ENCODE results near the gene HTR3D. TPM values are rescaled to one million over a fixed set of nuclear protein-coding genes. Genes with fewer than 3 reads are reported as not detected.
A peak's percentile ranks its signal among the peaks of the same experiment; 100 is the strongest.

The HTR3D gene
- total and polyA plus RNA-seq, 2 of the 13 experiments (the other 11 are each of a cell fraction or from before 2014, with no cell fraction given), result not detected

DNA sequence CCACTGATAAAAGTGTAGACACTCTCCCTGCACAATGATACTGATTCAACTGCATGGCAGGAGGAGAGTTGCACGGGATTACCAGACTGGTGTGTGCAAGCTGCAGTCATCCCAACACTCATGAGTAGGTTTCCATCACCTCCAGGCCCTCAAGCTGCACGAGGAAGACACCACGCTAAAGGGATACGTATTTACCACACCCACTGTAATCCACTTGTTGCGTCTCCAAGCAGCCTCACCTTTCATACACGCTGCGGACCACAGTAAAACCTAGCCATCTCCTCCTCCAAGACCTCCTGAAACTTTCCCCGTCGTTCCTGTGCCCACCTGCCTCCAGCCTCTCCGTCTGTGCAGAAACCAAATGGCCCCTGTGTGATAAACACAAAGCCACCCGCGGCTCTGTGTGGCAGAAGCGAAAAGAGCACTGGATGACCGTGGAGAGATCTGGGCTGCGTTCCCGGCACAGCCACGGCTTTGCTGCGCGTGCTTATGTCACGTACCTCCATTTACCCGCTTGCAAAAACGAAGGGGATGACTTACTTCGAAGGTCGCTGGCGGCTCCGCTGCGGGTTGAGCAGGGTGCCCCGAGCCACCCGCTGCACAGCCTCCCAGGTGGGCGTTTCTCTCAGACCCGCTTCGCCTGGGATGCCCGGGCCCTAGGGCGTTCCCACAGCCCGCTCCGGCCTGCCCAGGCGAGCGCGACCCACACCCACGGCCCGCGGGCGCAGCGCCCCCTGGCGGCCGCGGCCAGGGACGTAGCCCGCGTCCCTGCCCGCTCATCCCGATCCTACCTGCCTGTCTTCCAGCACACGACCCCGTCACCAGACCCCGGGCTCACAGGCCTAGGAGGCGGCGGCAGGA lies 14.5 kb upstream of the HTR3D start (continued):
- TF ChIP-seq, protein P1, sequence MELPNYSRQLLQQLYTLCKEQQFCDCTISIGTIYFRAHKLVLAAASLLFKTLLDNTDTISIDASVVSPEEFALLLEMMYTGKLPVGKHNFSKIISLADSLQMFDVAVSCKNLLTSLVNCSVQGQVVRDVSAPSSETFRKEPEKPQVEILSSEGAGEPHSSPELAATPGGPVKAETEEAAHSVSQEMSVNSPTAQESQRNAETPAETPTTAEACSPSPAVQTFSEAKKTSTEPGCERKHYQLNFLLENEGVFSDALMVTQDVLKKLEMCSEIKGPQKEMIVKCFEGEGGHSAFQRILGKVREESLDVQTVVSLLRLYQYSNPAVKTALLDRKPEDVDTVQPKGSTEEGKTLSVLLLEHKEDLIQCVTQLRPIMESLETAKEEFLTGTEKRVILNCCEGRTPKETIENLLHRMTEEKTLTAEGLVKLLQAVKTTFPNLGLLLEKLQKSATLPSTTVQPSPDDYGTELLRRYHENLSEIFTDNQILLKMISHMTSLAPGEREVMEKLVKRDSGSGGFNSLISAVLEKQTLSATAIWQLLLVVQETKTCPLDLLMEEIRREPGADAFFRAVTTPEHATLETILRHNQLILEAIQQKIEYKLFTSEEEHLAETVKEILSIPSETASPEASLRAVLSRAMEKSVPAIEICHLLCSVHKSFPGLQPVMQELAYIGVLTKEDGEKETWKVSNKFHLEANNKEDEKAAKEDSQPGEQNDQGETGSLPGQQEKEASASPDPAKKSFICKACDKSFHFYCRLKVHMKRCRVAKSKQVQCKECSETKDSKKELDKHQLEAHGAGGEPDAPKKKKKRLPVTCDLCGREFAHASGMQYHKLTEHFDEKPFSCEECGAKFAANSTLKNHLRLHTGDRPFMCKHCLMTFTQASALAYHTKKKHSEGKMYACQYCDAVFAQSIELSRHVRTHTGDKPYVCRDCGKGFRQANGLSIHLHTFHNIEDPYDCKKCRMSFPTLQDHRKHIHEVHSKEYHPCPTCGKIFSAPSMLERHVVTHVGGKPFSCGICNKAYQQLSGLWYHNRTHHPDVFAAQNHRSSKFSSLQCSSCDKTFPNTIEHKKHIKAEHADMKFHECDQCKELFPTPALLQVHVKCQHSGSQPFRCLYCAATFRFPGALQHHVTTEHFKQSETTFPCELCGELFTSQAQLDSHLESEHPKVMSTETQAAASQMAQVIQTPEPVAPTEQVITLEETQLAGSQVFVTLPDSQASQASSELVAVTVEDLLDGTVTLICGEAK (IDR thresholded peaks at IDR 0.05), result no peak
- TF ChIP-seq, protein P1 (CRISPR knock-in tag; IDR thresholded peaks at IDR 0.05), result no peak
- TF ChIP-seq ZNF629 (CRISPR knock-in tag; conservative IDR thresholded peaks at IDR 0.05) (peak; percentile 21; the same call in 1 of the 2 replicates), LCORL (IDR thresholded peaks at IDR 0.05) (no peak), LCORL (CRISPR knock-in tag; IDR thresholded peaks at IDR 0.05) (0 out of 2 replicates have a peak, but pooled peaks have one; percentile 17), ZNF484 (CRISPR knock-in tag; IDR thresholded peaks at IDR 0.05; ENCODE audit: borderline replicate concordance, low read depth) (no peak), ZNF24 (IDR thresholded peaks at IDR 0.05) (no peak), SMAD3 (CRISPR knock-in tag; IDR thresholded peaks at IDR 0.05) (no peak), SOX5 (CRISPR knock-in tag; IDR thresholded peaks at IDR 0.05; ENCODE audit: borderline replicate concordance) (no peak), U2AF2 (IDR thresholded peaks at IDR 0.05; ENCODE audit: low read depth, low read length) (no peak), ZFP37 (CRISPR knock-in tag; IDR thresholded peaks at IDR 0.05; ENCODE audit: borderline replicate concordance) (no peak), ZNF354B (CRISPR knock-in tag; IDR thresholded peaks at IDR 0.05) (0 out of 2 replicates have a peak, but pooled peaks have one; percentile 12), DR1 (CRISPR knock-in tag; IDR thresholded peaks at IDR 0.05) (no peak), MTA3 (CRISPR knock-in tag; IDR thresholded peaks at IDR 0.05) (no peak), STAG1 (CRISPR knock-in tag; IDR thresholded peaks at IDR 0.05) (peak; percentile 79), ZNF605 (CRISPR knock-in tag; IDR thresholded peaks at IDR 0.05) (peak; percentile 9; the same call in 1 of the 2 replicates)
- TF ChIP-seq, protein P2, sequence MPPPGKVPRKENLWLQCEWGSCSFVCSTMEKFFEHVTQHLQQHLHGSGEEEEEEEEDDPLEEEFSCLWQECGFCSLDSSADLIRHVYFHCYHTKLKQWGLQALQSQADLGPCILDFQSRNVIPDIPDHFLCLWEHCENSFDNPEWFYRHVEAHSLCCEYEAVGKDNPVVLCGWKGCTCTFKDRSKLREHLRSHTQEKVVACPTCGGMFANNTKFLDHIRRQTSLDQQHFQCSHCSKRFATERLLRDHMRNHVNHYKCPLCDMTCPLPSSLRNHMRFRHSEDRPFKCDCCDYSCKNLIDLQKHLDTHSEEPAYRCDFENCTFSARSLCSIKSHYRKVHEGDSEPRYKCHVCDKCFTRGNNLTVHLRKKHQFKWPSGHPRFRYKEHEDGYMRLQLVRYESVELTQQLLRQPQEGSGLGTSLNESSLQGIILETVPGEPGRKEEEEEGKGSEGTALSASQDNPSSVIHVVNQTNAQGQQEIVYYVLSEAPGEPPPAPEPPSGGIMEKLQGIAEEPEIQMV (CRISPR knock-in tag; IDR thresholded peaks at IDR 0.05; ENCODE audit: low read depth), result no peak

All from HepG2 (cell line).